Anterior cingulate cortex (tissue), 58 donors: ENCODE measurements around the gene HAPLN3.

Experiments
- DNase-seq, 58 donors: peaks; one replicate each; lab custom pipeline; 2025; lab: John Stamatoyannopoulos, UW

HAPLN3 gene

GRCh38 chr15:88912500-88912921 is 17.2 kb upstream of the HAPLN3 start:
- DNase-seq = peak in 1 of 58 donors; percentile 39

- DNase-seq = no peak
Measured at GRCh38 chr15:88911766-88912118, 16.4 kb upstream of the HAPLN3 start.

- no peak for DNase-seq
Measured at GRCh38 chr15:88909956-88910831, 14.8 kb upstream of the HAPLN3 start.

GRCh38 chr15:88908697-88909621 is 13.6 kb upstream of the HAPLN3 start:
- no peak for DNase-seq

DNA sequence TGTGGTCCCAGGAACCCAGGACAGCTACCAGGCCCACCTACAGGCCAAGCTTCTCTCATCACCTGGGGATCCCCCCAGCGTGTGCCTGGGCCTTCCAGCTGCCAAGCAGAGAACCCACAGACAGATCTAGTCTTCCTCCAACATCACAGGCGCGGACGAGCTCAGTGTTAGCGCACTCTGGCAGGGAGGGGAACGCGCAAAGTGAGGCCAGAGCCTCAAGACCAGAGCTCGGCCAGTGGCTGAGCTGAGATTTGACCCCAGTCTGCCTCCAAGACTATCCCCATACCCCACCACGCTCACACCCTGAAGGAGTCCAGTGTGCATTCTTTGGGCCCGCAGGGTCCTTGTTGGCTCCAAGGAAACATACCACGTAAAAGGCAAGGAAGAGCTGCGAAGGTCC is 12.8 kb upstream of the HAPLN3 start:
- DNase-seq = no peak

DNA sequence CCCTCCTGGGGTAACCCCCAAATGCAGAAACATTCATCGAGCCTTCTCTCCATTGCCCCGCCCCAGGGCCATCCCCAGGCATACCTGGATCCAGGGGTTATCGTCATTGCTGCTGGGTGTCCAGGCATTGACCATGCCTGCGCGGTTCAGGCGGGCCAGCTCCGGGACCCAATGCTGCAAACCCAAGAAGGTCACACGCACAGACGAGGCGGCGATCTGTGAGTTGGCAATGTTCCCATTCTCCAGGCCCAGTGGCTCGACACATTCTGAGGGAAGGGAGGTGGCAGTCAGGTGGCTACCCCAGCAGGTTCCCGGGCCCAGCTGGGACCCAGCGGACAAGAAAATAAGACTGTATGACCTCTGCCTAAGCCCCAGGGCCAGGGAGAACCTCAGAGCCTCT is 11.8 kb upstream of the HAPLN3 start:
- DNase-seq = no peak

DNA sequence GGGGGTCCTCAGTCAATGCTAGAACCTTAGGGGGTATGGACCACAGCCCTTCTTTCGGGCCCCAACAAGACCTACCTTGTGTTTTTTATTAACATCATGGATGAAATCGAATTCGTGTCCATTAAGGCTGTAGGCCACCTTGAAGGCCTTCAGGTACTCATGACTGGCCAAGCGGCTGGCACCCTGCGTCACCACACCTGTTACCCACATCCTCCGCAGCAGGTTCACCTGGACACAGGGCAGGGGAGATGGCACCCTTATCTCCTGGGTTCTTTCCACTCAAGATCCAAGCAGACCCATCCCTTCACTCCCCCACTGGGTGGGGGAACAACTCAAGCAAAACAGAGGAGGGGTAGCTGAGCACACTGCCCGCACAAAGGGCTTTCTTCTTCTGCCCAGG is 11.2 kb upstream of the HAPLN3 start:
- no peak for DNase-seq

- DNase-seq = no peak
Measured at GRCh38 chr15:88906130-88906529, 10.8 kb upstream of the HAPLN3 start.

DNA sequence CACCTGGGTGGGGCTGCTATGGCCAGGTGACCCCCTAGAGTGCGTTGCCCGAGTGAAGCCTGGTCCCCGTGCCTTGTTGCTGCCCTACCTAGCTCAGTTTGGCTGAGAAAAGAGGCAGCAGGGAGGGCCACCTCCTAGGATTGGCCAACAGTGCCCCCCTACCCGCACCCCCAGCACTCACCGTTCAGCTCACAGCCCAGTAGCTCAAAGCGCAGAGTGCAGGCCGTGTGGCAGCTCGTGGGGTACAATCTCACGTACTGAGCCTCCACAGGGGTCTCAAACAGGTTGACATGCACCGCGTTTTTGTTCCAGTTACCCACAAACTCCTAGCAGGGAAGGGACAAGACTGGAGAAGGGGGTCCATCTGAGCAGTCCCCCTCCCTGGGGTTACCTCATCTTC is 10.2 kb upstream of the HAPLN3 start:
- no peak for DNase-seq

DNA sequence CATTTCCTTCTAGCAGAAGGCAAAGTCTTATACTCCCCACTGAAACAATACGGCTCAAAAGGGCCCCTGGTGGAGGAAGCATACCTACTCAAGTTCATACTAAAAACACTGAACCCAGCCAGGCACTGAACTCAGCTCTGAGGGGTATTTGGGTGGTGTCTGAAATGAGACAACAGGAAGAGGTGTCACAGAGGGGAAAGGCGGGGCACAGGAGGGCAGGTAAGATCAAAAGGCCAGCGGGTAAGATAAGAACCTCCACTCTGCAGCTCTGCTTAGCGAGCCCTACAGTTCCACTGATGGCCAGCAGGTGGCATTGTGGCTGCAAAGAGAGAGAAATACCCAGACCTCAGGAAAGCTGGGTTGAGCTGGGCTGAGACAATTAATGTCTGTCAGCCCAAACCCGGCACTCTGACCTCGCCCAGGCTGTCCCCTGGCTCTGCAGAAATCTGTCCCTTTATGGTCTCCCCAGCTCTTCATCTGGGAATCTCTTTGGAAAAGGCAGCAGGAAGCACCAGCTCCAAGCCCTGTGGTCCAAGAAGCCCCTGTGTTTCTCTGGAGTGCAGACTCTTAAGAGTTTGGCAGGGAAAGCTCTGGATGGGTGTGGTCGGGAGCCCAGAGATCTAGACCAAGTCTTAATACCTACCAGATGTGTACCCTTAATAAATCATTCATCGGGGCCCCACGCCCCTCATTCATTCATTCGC is 9.4 kb upstream of the HAPLN3 start:
- peak in 55 of 58 donors; percentile 18 to 87 (median 66) for DNase-seq

DNA sequence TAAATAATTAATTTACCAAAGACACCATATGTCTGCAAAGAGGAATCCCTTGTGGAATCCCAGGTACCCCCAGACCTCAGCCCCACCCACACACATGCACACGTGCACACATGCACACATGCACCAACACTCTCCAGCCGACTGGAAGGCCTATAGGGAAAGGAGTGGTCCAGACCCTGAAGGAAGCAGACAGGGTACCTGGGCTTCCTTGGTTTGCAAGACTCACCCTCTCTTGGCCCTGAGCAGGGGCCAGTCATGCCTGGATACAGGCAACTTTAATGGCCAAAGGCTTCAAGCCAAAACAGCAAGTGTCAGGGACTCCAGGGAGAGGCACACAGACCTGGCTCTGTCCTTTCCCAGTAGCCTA is 8.9 kb upstream of the HAPLN3 start:
- no peak for DNase-seq

DNA sequence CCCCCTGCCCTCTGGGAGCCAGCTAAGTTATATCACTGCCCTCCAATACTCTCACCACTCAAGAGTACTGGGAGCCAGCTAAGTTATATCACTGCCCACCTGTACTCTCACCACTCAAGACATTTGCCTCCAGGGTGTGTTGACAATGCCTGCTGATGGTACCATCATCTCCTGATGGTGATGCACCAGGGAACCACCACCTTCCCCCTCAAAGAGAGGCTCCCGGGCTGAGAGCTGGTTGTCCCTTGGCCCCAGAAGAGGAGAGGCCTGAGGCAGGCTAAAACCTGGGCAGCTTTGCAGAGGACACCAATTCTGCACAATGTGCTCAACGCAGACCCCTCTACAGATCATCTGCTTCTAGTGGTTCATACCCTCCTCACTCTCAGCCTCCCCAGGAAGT is 7.5 kb upstream of the HAPLN3 start:
- no peak for DNase-seq

- DNase-seq = no peak
Measured at GRCh38 chr15:88902221-88902835, 7.0 kb upstream of the HAPLN3 start.

GRCh38 chr15:88901508-88902220 is 6.3 kb upstream of the HAPLN3 start:
- DNase-seq = no peak

GRCh38 chr15:88900982-88901418 is 5.7 kb upstream of the HAPLN3 start:
- DNase-seq = no peak

GRCh38 chr15:88900309-88900981 is 5.1 kb upstream of the HAPLN3 start:
- DNase-seq = no peak

DNA sequence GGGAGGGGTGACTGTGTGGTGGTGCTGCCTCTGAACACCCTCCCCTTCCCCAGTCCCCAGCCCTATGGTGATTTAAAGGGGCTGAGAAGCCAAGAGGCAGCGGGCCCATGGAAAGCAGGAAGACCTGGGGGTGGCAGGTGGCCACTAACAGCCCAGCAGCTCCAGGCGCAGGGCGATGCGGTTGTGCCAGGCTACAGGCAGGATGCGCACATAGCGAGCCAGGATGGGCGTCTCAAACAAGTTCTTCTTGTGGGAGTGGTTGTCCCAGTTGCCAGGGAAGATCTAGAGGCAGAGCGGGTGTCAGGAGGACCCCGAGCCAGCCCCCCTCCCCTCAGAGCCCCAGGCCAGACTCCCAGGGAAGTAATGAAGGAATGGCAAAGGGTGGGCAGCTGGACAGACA is 3.9 kb upstream of the HAPLN3 start:
- no peak for DNase-seq

- DNase-seq = no peak
Measured at GRCh38 chr15:88898736-88899135, 3.4 kb upstream of the HAPLN3 start.
